Measurements from ENCODE around the gene ZNF385D.

DNA sequence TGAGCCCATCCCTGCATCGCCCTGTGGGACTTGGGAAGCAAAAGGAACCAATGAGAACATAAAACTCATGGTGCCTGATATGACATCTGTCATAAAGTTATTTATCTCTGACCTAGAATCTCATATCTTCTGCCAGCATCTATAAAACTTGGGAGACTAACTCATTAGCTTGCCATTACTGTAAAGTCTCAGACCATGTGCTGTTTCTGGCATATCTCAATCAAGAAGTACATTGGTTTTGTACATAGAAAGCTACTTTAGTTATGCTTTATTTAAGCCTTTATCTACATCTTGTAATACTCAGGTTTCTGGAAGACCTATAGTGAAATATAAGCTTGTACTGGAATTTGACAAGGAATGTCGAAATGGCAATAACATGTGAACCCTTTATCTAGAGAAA is 112.5 kb downstream of the ZNF385D start:
- no peak for TF ChIP-seq ZFP30 (CRISPR knock-in tag; IDR thresholded peaks at IDR 0.05)
- no peak for TF ChIP-seq SNAI2 (CRISPR knock-in tag; IDR thresholded peaks at IDR 0.05)
- TF ChIP-seq TSHZ2 (CRISPR knock-in tag; IDR thresholded peaks at IDR 0.05), result no peak
- TF ChIP-seq, protein P1, sequence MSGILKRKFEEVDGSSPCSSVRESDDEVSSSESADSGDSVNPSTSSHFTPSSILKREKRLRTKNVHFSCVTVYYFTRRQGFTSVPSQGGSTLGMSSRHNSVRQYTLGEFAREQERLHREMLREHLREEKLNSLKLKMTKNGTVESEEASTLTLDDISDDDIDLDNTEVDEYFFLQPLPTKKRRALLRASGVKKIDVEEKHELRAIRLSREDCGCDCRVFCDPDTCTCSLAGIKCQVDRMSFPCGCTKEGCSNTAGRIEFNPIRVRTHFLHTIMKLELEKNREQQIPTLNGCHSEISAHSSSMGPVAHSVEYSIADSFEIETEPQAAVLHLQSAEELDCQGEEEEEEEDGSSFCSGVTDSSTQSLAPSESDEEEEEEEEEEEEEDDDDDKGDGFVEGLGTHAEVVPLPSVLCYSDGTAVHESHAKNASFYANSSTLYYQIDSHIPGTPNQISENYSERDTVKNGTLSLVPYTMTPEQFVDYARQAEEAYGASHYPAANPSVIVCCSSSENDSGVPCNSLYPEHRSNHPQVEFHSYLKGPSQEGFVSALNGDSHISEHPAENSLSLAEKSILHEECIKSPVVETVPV (CRISPR knock-in tag; IDR thresholded peaks at IDR 0.05), result no peak
- TF ChIP-seq, protein P2, sequence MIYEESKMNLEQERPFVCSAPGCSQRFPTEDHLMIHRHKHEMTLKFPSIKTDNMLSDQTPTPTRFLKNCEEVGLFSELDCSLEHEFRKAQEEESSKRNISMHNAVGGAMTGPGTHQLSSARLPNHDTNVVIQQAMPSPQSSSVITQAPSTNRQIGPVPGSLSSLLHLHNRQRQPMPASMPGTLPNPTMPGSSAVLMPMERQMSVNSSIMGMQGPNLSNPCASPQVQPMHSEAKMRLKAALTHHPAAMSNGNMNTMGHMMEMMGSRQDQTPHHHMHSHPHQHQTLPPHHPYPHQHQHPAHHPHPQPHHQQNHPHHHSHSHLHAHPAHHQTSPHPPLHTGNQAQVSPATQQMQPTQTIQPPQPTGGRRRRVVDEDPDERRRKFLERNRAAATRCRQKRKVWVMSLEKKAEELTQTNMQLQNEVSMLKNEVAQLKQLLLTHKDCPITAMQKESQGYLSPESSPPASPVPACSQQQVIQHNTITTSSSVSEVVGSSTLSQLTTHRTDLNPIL (CRISPR knock-in tag; IDR thresholded peaks at IDR 0.05; ENCODE audit: low read depth), result no peak
- TF ChIP-seq PPARA (CRISPR knock-in tag; IDR thresholded peaks at IDR 0.05; ENCODE audit: borderline replicate concordance), result no peak
- no peak for TF ChIP-seq ZC3H10 (CRISPR knock-in tag; IDR thresholded peaks at IDR 0.05)
- no peak for TF ChIP-seq ZNF8 (CRISPR knock-in tag; IDR thresholded peaks at IDR 0.05)
- TF ChIP-seq GLIS3 (CRISPR knock-in tag; IDR thresholded peaks at IDR 0.05), result no peak
- peak; percentile 52 for TF ChIP-seq ISL1 (CRISPR knock-in tag; IDR thresholded peaks at IDR 0.05)
- TF ChIP-seq ARNTL (CRISPR knock-in tag; IDR thresholded peaks at IDR 0.05; ENCODE audit: borderline replicate concordance, low read depth), result no peak
- TF ChIP-seq PATZ1 (CRISPR knock-in tag; IDR thresholded peaks at IDR 0.05; ENCODE audit: borderline replicate concordance), result no peak

Measured in SK-N-SH treated with all-trans-retinoic acid at 6 μM for 48 hours (cell line).